ENCODE results near the gene AGBL2. TPM values are rescaled to one million over a fixed set of nuclear protein-coding genes. Genes with fewer than 3 reads are reported as not detected.

Gene AGBL2, protein sequence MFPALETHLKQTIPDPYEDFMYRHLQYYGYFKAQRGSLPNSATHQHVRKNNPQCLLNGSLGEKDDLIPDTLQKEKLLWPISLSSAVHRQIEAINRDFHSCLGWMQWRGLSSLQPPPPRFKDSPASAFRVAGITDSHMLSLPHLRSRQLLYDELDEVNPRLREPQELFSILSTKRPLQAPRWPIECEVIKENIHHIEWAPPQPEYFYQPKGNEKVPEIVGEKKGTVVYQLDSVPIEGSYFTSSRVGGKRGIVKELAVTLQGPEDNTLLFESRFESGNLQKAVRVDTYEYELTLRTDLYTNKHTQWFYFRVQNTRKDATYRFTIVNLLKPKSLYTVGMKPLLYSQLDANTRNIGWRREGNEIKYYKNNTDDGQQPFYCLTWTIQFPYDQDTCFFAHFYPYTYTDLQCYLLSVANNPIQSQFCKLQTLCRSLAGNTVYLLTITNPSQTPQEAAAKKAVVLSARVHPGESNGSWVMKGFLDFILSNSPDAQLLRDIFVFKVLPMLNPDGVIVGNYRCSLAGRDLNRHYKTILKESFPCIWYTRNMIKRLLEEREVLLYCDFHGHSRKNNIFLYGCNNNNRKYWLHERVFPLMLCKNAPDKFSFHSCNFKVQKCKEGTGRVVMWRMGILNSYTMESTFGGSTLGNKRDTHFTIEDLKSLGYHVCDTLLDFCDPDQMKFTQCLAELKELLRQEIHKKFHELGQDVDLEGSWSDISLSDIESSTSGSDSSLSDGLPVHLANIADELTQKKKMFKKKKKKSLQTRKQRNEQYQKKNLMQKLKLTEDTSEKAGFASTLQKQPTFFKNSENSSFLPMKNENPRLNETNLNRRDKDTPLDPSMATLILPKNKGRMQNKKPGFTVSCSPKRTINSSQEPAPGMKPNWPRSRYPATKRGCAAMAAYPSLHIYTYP
- 0.17 and 1.3 TPM in 2 replicates for total RNA-seq

GRCh38 chr11:47715082-47715669 is at the start of gene AGBL2:
Gene AGBL2 (minus strand): TSS chr11:47715369. CDS start chr11:47714650, 719 bp downstream.

GRCh38 chr11:47642099-47642855 is 72.9 kb downstream of the AGBL2 start, which contains the start of gene MTCH2:
Gene MTCH2 (minus strand): TSS chr11:47642559. CDS start chr11:47642465, 94 bp downstream.

Other genes with a start within 250 kb of the AGBL2 start
- gene CELF1, start 162.2 kb downstream of the AGBL2 start, total RNA-seq: 49.8 and 54.3 TPM in 2 replicates
- gene PTPMT1, start 149.8 kb downstream of the AGBL2 start, total RNA-seq: 150 and 156 TPM in 2 replicates
- gene KBTBD4, start 136.4 kb downstream of the AGBL2 start, total RNA-seq: 21.4 and 21.5 TPM in 2 replicates
- 71.1 and 76.2 TPM in 2 replicates for gene NDUFS3, start 136.3 kb downstream of the AGBL2 start, total RNA-seq
- not detected in 2 replicates for gene FAM180B, start 128.7 kb downstream of the AGBL2 start, total RNA-seq
- gene C1QTNF4, start 121.0 kb downstream of the AGBL2 start, total RNA-seq: 1.8 and 2.8 TPM in 2 replicates
- gene MTCH2, start 72.8 kb downstream of the AGBL2 start, total RNA-seq: 80.3 and 81.4 TPM in 2 replicates
- 29.3 and 39.2 TPM in 2 replicates for gene FNBP4, start 52.0 kb upstream of the AGBL2 start, total RNA-seq
- gene NUP160, start 133.0 kb upstream of the AGBL2 start, total RNA-seq: 12.0 and 12.4 TPM in 2 replicates